ENCODE results near the gene CHD9NB.

Gene CHD9NB

GRCh38 chr16:53029971-53030370, 22.7 kb downstream of the CHD9NB start:
- no peak for TF ChIP-seq CTCF (IDR thresholded peaks at IDR 0.05; ENCODE audit: low read depth, low read length)

GRCh38 chr16:53024045-53024444, 28.7 kb downstream of the CHD9NB start:
- DNase-seq (ENCODE audit: low read depth in 2 of 2): peak in 1 of 2 donors; percentile 13
- no peak for TF ChIP-seq CTCF (IDR thresholded peaks at IDR 0.05; ENCODE audit: low read depth, low read length)
- no peak overlapping the region for H3K4me3 ChIP-seq (replicated peaks in 1 of 2; ENCODE audit: low read depth in 2 of 2, low read length in 2 of 2)

More at GRCh38 chr16:53029971-53030370, 22.7 kb downstream of the CHD9NB start:
- H3K4me3 ChIP-seq (replicated peaks in 1 of 2; ENCODE audit: low read depth in 2 of 2, low read length in 2 of 2): no peak overlapping the region
- DNase-seq (ENCODE audit: low read depth in 2 of 2): no peak

DNA sequence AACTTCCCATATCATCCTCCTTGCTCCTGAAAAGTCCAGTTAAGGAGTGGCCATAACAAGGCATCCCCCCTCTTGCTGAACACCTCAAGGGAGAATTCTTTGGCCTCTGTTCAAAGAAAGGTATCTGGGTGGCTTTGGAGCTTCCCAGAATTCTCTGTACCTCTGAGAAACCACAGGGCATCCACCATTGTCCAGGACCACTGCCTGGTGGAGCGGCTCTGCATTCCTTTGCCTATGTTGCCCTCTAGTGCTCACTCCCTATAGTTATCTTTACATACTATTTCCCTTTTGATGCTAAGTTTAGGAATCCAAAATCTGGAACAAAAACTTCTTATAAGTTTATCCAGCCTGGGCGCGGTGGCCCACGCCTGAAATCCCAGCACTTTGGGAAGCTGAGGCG, 30.3 kb downstream of the CHD9NB start:
- peak; percentile 54 for TF ChIP-seq CTCF (IDR thresholded peaks at IDR 0.05; ENCODE audit: low read depth, low read length)
- no peak overlapping the region for H3K4me3 ChIP-seq (replicated peaks in 1 of 2; ENCODE audit: low read depth in 2 of 2, low read length in 2 of 2)
- peak; percentile 68 to 70 for DNase-seq (ENCODE audit: low read depth in 2 of 2)

DNA sequence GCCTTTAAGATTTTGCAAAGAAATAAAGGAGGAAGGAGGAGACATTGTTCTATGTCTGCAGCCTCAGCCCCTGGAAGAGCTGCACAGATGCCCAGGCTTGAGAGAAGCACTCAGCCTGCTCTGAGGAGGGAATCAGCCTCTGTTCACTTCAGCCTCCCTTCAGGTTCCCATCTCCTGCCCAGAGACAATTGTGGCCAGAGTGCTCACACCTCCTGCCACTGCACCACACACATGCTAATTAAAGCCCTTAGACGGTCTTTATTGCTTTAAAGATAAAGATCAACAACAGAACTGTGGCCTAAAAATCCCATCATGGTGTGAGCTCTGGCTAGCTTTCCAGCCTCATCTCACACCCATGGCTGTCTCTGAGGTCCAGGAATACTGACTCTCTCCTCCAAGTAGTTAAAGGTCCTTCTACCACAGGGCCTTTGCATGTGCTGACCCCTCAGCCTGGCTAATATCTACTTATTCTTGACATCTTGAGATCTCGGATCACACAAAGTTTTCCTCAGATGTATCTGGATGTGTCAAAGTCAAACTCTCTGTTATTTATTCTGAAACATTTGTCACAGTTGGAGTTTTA, 33.8 kb downstream of the CHD9NB start:
- H3K4me3 ChIP-seq (replicated peaks in 1 of 2; ENCODE audit: low read depth in 2 of 2, low read length in 2 of 2): no peak overlapping the region
- no peak for TF ChIP-seq CTCF (IDR thresholded peaks at IDR 0.05; ENCODE audit: low read depth, low read length)
- no peak for DNase-seq (ENCODE audit: low read depth in 2 of 2)

GRCh38 chr16:53014287-53014686, 38.4 kb downstream of the CHD9NB start:
- TF ChIP-seq CTCF (IDR thresholded peaks at IDR 0.05; ENCODE audit: low read depth, low read length): no peak
- H3K4me3 ChIP-seq (replicated peaks in 1 of 2; ENCODE audit: low read depth in 2 of 2, low read length in 2 of 2): no peak overlapping the region
- no peak for DNase-seq (ENCODE audit: low read depth in 2 of 2)

DNA sequence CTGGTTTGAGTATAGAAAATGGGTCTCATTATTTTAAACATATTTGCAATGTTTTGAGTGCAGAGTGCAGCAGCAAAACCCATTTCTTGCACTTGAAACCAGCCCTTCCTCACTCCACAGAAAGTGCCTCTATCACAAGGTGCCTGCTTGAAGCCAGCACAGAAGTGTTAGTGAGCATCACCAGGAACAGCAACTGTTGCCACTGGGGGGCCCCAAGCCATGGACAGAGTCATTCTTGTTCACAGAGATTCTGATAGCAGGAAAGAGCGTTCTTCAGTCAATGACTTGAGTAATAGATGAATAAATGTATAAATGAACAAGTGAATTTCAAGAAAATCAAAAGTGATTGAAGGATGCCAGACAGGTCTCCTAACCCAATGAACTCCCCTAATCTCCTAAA, 45.6 kb downstream of the CHD9NB start:
- TF ChIP-seq CTCF (IDR thresholded peaks at IDR 0.05; ENCODE audit: low read depth, low read length): no peak
- DNase-seq (ENCODE audit: low read depth in 2 of 2): no peak
- H3K4me3 ChIP-seq (replicated peaks in 1 of 2; ENCODE audit: low read depth in 2 of 2, low read length in 2 of 2): no peak overlapping the region

DNA sequence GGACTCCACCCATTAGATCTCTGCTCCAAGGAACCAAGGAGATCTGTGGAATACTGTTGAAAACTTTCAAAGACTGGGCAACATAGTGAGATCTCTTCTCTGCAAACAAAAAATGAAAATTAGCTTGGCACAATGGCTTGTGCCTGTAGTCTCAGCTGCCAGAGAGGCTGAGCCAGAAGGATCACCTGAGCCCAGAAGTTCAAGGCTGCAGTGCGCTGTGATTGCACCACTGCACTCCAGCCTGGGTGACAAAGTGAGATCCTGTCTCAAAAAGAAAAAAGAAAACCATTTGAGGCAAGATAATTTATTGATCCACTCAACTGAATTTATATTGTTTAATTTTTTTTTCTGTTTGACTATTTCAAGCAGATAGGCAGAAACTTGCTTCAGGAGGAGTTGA, 54.8 kb downstream of the CHD9NB start:
- no peak for TF ChIP-seq CTCF (IDR thresholded peaks at IDR 0.05; ENCODE audit: low read depth, low read length)
- no peak for DNase-seq (ENCODE audit: low read depth in 2 of 2)
- no peak overlapping the region for H3K4me3 ChIP-seq (replicated peaks in 1 of 2; ENCODE audit: low read depth in 2 of 2, low read length in 2 of 2)
